8988T (cell line): ENCODE results near the gene TNRC6A.
"Not testable (repeated sequence)": the region's sequence is repeated elsewhere in the genome, so short reads cannot be mapped to it uniquely, and the experiment has no call there.

Source experiments
- DNase-seq: peaks from one replicate; pipeline ENCODE4 v3.0.0; 2011

TNRC6A gene

GRCh38 chr16:24761526-24761925 is 32.1 kb downstream of the TNRC6A start:
- no peak for DNase-seq

- no peak for DNase-seq
Measured at GRCh38 chr16:24764916-24765315, 35.5 kb downstream of the TNRC6A start.

DNA sequence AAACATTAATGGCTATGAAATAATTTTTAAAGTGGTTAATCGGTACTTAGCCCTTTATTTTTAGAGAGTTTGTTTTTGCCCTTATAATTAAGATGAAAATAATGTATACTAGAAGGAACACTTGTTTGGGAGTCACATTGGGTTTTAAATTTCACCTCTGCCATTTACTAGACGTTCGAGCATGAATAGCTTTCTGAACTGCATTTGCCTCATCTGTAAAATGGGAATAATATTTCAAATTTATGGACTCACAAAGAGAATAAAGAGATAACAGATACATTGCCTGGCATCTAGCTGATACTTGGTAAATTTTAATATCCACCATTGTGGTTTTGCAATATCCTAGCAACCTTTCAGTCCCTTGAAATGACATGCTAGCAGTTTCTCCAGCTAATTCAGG is 36.6 kb downstream of the TNRC6A start:
- DNase-seq, result no peak

DNA sequence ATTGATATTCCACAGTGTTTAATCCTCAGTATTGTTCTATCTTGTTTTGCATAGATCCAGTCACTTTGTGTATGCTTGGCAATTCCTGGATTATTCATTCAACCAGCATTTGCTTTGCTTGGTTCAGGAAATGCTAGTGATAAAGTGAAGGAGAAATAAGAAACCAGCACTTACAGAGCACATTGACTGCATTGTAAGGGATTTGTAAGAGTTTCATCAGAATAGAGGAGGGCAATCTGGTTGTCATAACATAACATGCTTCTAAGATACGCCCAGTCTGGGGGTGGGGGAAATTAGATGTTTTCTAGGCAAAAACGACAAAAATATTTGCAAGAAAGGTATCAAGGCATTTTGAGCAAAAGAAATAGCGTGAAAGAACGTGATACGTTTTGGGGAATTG is 40.4 kb downstream of the TNRC6A start:
- DNase-seq, result no peak

GRCh38 chr16:24771132-24771778 is 41.8 kb downstream of the TNRC6A start:
- DNase-seq, result no peak

DNA sequence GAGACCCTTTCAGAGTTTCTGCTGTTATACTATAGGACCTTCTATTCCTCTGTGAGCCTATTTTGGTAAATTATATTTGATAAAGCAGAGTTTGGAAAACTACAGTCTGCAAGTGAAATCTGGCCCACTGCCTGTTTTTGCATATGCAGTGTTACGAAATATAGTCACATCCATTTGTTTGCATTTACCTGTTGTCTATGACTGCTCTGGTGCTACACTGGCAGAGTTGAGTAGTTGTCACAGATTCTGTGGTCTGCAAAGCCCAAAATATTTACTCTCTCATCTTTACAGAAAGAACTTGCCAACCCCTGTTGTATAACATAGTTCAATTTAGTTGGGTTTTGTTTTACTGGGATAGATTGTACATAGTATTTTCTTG is 42.3 kb downstream of the TNRC6A start:
- no peak for DNase-seq

DNA sequence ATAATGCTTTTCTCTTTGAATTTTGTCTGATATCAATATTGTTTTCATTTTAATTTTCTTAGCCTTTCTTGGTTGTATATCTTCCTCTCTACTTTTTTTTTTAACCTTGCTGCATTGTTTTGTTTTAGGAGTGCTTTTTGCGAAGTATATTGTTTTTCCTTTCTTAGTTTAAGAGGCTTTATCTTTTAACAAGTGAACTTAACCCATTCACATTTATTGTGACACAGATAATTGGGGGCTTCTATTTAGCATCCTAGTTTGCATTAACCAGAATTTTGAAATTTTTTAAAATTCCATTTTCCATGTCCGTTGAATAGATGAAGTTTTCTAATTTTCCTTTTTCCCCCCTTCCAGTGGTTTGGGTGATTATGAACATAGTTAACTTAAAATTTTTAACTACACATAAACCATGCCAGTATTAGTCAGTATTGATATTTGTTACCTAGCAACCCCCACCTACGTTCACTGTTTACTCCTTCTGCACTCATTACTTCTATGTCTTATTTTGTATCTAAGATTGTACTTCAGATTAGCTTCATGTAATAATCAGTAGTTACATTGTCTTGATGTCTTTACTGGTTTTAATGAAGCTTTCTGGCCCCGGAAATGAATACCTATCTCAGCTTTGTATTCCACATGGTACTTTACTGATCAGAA is 44.4 kb downstream of the TNRC6A start:
- no peak for DNase-seq

GRCh38 chr16:24774510-24774909 is 45.1 kb downstream of the TNRC6A start:
- no peak for DNase-seq

GRCh38 chr16:24775455-24775854 is 46.0 kb downstream of the TNRC6A start:
- DNase-seq, result no peak

DNA sequence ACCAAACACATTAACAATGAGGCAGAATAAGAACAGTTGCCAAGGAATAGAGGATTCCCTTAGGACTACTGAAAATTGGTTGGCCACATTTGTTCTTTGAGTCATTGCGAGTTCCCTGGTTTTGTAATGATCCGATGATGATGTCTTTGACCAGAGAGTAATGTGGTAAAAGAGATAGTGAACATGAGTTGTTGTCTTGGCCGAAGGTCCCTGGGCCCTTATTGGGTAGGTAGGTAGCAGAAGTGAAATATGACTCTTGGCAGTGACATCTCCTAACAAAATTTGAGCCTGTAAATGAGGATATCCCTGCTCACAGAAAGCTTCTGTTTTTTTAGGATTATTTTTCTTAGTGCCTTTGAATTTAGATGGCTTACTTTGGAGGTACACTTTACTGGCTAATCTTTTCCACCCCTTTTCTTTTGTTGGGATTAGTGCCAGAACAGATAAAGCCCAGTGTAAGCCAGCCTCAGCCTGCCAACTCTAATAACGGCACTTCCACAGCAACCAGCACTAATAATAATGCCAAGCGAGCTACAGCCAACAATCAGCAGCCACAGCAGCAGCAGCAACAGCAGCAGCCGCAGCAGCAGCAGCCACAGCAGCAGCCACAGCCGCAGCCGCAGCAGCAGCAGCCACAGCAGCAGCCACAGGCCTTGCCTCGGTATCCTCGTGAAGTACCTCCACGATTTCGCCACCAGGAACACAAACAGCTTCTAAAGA is 47.2 kb downstream of the TNRC6A start:
- DNase-seq, result no peak

DNA sequence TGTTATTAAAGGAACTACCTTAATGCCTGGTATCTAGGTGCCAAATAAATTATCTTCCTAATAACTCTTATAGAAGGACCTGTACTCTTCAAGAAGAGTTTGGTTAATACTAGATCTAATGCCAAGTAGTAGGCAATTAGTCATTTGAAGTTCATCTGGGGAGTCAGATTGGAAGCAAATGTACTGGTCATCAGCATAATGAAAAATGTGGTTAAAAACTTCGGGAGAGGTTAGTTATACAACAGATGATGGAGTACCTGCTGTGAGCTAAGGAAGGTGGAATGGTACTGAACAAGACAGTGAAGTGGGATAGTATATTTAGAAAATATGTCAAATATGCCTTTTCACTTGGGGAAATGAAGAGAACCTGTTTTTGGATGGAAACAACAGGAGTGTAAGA is 49.2 kb downstream of the TNRC6A start:
- DNase-seq, result no peak

DNA sequence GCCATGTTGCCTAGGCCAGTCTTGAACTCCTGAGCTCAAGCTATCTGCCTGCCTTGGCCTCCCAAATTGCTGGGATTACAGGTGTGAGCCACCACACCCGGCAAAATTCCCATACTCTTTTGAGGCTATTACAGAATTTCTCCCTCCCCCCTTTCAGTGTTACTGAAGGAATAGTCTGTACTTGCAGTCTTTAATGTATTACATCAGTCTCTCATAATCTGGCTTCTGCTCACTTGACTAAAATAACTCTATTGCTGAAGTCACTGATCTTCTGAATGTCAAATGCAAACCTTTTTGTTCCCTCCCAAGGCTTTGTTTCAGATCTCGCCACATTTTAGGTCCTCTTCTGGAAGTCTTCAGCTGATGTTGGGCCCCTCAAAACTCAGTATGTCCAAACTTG is 51.8 kb downstream of the TNRC6A start:
- DNase-seq, result no peak

DNA sequence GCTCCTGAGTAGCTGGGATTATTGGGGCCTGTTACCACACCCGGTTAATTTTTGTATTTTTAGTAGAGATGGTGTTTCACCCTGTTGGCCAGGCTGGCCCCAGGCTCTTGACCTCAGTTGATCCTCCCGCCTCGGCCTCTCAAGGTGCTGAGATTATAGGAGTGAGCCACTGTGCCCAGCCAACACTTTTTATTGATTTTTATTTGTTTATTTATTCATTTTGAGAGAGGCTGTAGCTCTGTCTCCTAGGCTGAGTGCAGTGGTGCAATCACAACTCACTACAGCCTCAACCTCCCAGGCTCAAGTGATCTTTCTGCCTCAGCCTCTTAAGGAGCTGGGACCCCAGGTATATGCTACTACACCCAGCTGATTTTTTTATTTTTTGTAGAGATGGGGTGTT is 54.7 kb downstream of the TNRC6A start:
- no peak for DNase-seq

DNA sequence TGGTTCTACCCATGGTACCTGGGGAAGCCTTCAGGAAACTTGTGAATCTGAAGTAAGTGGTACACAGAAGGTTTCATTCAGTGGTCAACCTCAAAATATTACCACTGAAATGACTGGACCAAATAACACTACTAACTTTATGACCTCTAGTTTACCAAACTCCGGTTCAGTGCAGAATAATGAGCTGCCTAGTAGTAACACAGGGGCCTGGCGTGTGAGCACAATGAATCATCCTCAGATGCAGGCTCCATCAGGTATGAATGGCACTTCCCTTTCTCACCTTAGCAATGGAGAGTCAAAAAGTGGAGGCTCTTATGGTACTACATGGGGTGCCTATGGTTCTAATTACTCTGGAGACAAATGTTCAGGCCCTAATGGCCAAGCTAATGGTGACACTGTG is 60.4 kb downstream of the TNRC6A start:
- DNase-seq, result no peak

GRCh38 chr16:24800586-24800985 is 71.1 kb downstream of the TNRC6A start:
- DNase-seq, result no peak

- DNase-seq, result no peak
Measured at GRCh38 chr16:24801761-24802302, 72.4 kb downstream of the TNRC6A start.

- no peak for DNase-seq
Measured at GRCh38 chr16:24805484-24805883, 76.0 kb downstream of the TNRC6A start.

GRCh38 chr16:24807301-24807700 is 77.8 kb downstream of the TNRC6A start:
- no peak for DNase-seq

- no peak for DNase-seq
Measured at GRCh38 chr16:24810951-24811843, 81.7 kb downstream of the TNRC6A start.

DNA sequence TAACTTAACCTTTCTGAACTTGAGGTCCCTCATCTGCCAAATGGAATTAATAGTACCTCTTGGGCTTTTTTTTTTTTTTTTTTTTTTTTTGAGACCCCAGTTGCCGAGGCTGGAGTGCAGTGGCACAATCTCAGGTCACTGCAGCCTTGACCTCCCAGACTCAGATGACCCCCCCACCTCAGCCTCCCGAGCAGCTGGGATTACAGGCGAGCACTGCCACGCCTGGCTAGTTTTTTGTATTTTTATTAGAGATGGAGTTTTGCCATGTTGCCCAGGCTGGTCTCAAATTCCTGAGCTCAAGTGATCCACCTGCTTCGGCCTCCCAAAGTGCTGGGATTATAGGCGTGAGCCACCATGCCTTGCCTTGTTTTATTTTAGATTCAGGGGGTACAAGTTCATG is 83.4 kb downstream of the TNRC6A start:
- not testable (repeated sequence) for DNase-seq

- no peak for DNase-seq
Measured at GRCh38 chr16:24815021-24815420, 85.6 kb downstream of the TNRC6A start.

GRCh38 chr16:24816688-24817087 is 87.2 kb downstream of the TNRC6A start:
- DNase-seq, result no peak

- no peak for DNase-seq
Measured at GRCh38 chr16:24819462-24820040, 90.1 kb downstream of the TNRC6A start.
